Measurements from ENCODE around the gene AEN. TPM values are rescaled to one million over a fixed set of nuclear protein-coding genes. Genes with fewer than 3 reads are reported as not detected.
A peak's percentile ranks its signal among the peaks of the same experiment; 100 is the strongest.

AEN gene
- total RNA-seq, 2 donors from 2014 or later = 64.7 to 76.4 TPM

DNA sequence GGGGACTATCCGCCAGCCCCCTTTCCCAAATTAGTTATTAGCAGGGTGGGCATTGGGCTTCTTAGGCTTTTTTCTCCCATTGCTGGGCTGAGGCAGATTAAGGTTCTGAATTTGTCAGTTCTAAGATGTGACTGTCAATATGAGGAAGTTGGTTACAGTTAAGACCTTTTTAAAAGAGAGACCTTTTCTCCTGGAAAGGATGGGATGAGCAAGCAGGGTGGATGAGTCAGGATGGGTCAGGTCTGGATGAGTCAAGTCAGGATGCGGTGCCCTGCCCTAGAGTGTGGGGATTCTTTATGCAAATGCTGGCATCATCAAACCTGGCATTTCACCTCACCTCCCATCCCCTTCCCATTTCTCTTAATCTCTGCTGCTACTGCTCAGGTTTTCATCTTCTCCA, 1.9 kb downstream of the AEN start:
- TF ChIP-seq, protein P1, sequence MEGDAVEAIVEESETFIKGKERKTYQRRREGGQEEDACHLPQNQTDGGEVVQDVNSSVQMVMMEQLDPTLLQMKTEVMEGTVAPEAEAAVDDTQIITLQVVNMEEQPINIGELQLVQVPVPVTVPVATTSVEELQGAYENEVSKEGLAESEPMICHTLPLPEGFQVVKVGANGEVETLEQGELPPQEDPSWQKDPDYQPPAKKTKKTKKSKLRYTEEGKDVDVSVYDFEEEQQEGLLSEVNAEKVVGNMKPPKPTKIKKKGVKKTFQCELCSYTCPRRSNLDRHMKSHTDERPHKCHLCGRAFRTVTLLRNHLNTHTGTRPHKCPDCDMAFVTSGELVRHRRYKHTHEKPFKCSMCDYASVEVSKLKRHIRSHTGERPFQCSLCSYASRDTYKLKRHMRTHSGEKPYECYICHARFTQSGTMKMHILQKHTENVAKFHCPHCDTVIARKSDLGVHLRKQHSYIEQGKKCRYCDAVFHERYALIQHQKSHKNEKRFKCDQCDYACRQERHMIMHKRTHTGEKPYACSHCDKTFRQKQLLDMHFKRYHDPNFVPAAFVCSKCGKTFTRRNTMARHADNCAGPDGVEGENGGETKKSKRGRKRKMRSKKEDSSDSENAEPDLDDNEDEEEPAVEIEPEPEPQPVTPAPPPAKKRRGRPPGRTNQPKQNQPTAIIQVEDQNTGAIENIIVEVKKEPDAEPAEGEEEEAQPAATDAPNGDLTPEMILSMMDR (conservative IDR thresholded peaks at IDR 0.05) = no peak
- Histone ChIP-seq H3K4me3 (ENCODE audit: low read length) (peak overlapping the region; percentile 83), H3K4me1 (ENCODE audit: control insufficient read depth, insufficient read depth, low read length) (peaks cover 2% of the 10 kb centered on the region), H3K27ac (ENCODE audit: low read depth, low read length) (no peak overlapping the region), H3K36me3 (ENCODE audit: control insufficient read depth, insufficient read depth, low read length) (peaks cover 66% of the 10 kb centered on the region), H3K9me3 (ENCODE audit: control insufficient read depth, low read length) (no peaks in the 10 kb centered on the region), H3K27me3 (ENCODE audit: control insufficient read depth, insufficient read depth, low read length, poor library complexity, severe bottlenecking) (no peaks in the 10 kb centered on the region), H3K9ac (ENCODE audit: extremely low read depth, low read length, poor library complexity, severe bottlenecking) (no peak overlapping the region)
- peaks cover 45% of the 10 kb centered on the region for H3K36me3 Mint-ChIP-seq (ENCODE audit: low read depth)
- DNase-seq = no peak
- peak overlapping the region; percentile 89 for H3K4me3 Mint-ChIP-seq
- H3K27ac Mint-ChIP-seq = no peak overlapping the region
- H3K4me1 Mint-ChIP-seq = peaks cover 47% of the 10 kb centered on the region
- H3K27me3 Mint-ChIP-seq (ENCODE audit: insufficient read depth) = no peaks in the 10 kb centered on the region
- WGBS, 2 experiments (ENCODE audit: insufficient coverage in 1 of 2, insufficient read length in 1 of 2) = 86 to 100% methylated on average over 1 of the region's 2 CpGs
- no peaks in the 10 kb centered on the region for H3K9me3 Mint-ChIP-seq

DNA sequence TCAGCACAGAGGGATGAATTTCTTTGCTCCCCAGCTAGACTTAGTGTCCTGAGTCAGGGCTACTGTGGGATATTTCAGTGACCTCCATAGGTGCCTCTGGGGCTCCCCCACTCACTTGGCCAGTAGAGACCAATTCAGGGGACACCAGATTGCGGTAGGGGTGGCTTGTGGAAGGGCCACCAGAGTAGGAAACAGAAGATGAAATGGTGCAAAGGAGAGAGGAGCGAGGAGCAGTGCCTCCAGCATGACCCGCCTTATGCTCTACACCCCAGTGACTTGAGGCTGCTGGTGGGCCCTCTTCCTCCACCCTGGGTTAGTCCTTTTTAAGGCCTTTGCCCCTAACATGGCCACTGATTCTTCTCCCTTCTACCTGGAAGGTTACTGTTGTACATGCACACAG, 2.5 kb downstream of the AEN start:
- peaks cover 48% of the 10 kb centered on the region for H3K36me3 Mint-ChIP-seq (ENCODE audit: low read depth)
- WGBS, 2 experiments (ENCODE audit: insufficient coverage in 1 of 2, insufficient read length in 1 of 2) = 93% methylated on average over 3 of the region's 3 CpGs; no CpG with 5 or more reads in 1 of the 2 experiments
- no peak overlapping the region for H3K9ac ChIP-seq (ENCODE audit: extremely low read depth, low read length, poor library complexity, severe bottlenecking)
- no peak overlapping the region for H3K27ac ChIP-seq (ENCODE audit: low read depth, low read length)
- peak overlapping the region; percentile 89 for H3K4me3 Mint-ChIP-seq
- TF ChIP-seq, protein P1 (conservative IDR thresholded peaks at IDR 0.05) = no peak
- H3K9me3 Mint-ChIP-seq = no peaks in the 10 kb centered on the region
- peaks cover 5% of the 10 kb centered on the region for H3K4me1 ChIP-seq (ENCODE audit: control insufficient read depth, insufficient read depth, low read length)
- H3K36me3 ChIP-seq (ENCODE audit: control insufficient read depth, insufficient read depth, low read length) = peaks cover 66% of the 10 kb centered on the region
- no peaks in the 10 kb centered on the region for H3K9me3 ChIP-seq (ENCODE audit: control insufficient read depth, low read length)
- no peaks in the 10 kb centered on the region for H3K27me3 ChIP-seq (ENCODE audit: control insufficient read depth, insufficient read depth, low read length, poor library complexity, severe bottlenecking)
- H3K4me3 ChIP-seq (ENCODE audit: low read length) = peak overlapping the region; percentile 83
- H3K4me1 Mint-ChIP-seq = peaks cover 47% of the 10 kb centered on the region
- H3K27me3 Mint-ChIP-seq (ENCODE audit: insufficient read depth) = no peaks in the 10 kb centered on the region
- DNase-seq = no peak
- H3K27ac Mint-ChIP-seq = peak overlapping the region; percentile 58

DNA sequence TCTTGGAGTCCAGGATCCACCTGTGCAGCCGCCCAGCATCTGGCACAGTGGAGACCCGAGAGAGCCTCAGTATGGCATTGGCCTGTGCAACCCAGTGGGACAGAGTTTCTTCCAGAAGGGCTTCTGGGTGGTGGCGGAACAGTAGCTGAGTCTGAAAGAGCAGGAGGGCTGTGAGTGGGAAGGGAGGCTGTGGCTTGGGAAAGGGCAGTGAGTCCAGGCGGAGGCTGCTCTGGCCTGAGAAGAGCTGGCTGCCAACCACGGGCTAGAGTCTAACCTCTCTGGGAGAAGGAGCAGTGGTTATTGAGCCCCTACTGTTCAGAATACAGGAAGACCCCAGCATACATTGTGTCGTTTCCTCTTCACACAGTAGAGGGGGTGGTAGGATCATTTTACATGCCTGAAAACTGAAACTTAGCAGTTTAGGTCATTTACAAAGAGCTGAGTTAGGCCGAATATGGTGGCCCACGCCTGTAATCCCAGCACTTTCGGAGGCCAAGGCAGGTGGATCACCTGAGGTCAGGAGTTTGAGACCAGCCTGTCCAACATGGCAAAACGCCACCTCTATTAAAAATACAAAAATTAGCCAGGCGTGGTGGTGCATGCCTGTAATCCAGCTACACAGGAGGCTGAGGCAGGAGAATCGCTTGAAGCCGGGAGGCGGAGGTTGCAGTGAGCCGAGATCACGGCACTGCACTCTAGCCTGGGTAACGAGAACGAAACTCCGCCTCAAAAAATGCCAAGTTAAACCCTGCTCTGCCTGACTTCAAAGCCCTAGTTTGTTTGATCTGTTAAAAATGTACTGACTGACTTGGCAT, 3.2 kb downstream of the AEN start:
- Histone ChIP-seq H3K27me3 (ENCODE audit: control insufficient read depth, insufficient read depth, low read length, poor library complexity, severe bottlenecking) (no peaks in the 10 kb centered on the region), H3K36me3 (ENCODE audit: control insufficient read depth, insufficient read depth, low read length) (peaks cover 67% of the 10 kb centered on the region), H3K9ac (ENCODE audit: extremely low read depth, low read length, poor library complexity, severe bottlenecking) (no peak overlapping the region), H3K4me3 (ENCODE audit: low read length) (peak overlapping the region; percentile 83), H3K4me1 (ENCODE audit: control insufficient read depth, insufficient read depth, low read length) (peaks cover 5% of the 10 kb centered on the region), H3K27ac (ENCODE audit: low read depth, low read length) (no peak overlapping the region), H3K9me3 (ENCODE audit: control insufficient read depth, low read length) (no peaks in the 10 kb centered on the region)
- Mint-ChIP-seq H3K9me3 (no peaks in the 10 kb centered on the region), H3K27me3 (ENCODE audit: insufficient read depth) (no peaks in the 10 kb centered on the region), H3K36me3 (ENCODE audit: low read depth) (peaks cover 51% of the 10 kb centered on the region), H3K27ac (peak overlapping the region; percentile 83), H3K4me3 (no peak overlapping the region), H3K4me1 (peaks cover 47% of the 10 kb centered on the region)
- DNase-seq = no peak
- 84 to 91% methylated on average over 16 to 19 of the region's 19 CpGs for WGBS, 2 experiments (ENCODE audit: insufficient coverage in 1 of 2, insufficient read length in 1 of 2)
- TF ChIP-seq, protein P1 (conservative IDR thresholded peaks at IDR 0.05) = peak; percentile 60
